Measurements from ENCODE around the gene LRRN3.

LRRN3 gene

GRCh38 chr7:111085356-111085755, 5.6 kb upstream of the LRRN3 start:
- Histone ChIP-seq H2BK5ac (ENCODE audit: low read length) (no peak overlapping the region), H4K91ac (ENCODE audit: low read depth, low read length, poor library complexity) (no peak overlapping the region), H3K9me3 (replicated peaks in 1 of 2; ENCODE audit: control insufficient read depth in 2 of 2, insufficient read depth in 1 of 2, low read depth in 1 of 2, low read length in 2 of 2) (no peaks in the 10 kb centered on the region), H2BK12ac (ENCODE audit: low read length) (no peak overlapping the region), H2AK5ac (ENCODE audit: low read depth, low read length) (no peak overlapping the region), H2BK120ac (ENCODE audit: low read depth, low read length) (no peak overlapping the region), H3K9ac (ENCODE audit: low read depth, low read length, poor library complexity) (no peak overlapping the region), H3K36me3 (replicated peaks in 1 of 2; ENCODE audit: control insufficient read depth in 2 of 2, insufficient read depth in 2 of 2, low read length in 2 of 2) (no peaks in the 10 kb centered on the region), H3K14ac (ENCODE audit: low read length) (no peak overlapping the region), H3K27me3 (ENCODE audit: control insufficient read depth in 3 of 3, insufficient read depth in 3 of 3, low read depth in 1 of 3, low read length in 3 of 3) (no peaks in the 10 kb centered on the region), H3K4me2 (ENCODE audit: insufficient read depth, low read length, poor library complexity, severe bottlenecking) (no peak overlapping the region), H3K4me1 (ENCODE audit: control insufficient read depth in 2 of 2, insufficient read depth in 1 of 2, low read depth in 1 of 2, low read length in 2 of 2) (peaks cover 4 to 20% of the 10 kb centered on the region in 2 donors), H3K79me1 (ENCODE audit: low read depth, low read length) (no peaks in the 10 kb centered on the region), H3K23ac (ENCODE audit: low read depth, low read length, poor library complexity) (no peak overlapping the region), H3K4ac (ENCODE audit: low read length) (no peak overlapping the region), H2AFZ (ENCODE audit: low read length) (no peak overlapping the region), H3K4me3 (ENCODE audit: low read length in 2 of 2) (no peak overlapping the region), H2BK15ac (ENCODE audit: low read length) (no peak overlapping the region), H3K27ac (replicated peaks; ENCODE audit: low read length) (no peak overlapping the region), H4K8ac (ENCODE audit: low read depth, low read length) (no peak overlapping the region), H3K18ac (ENCODE audit: low read length) (no peak overlapping the region)
- WGBS, 2 donors (ENCODE audit: extremely low coverage in 2 of 2, insufficient read length in 2 of 2, insufficient replicate concordance in 1 of 2): no CpG with 5 or more reads among the region's 3 CpGs
- DNase-seq (ENCODE audit: low spot score): no peak

GRCh38 chr7:111086532-111086931, 4.4 kb upstream of the LRRN3 start:
- Histone ChIP-seq H2AK5ac (ENCODE audit: low read depth, low read length) (no peak overlapping the region), H2AFZ (ENCODE audit: low read length) (no peak overlapping the region), H3K4me3 (ENCODE audit: low read length in 2 of 2) (no peak overlapping the region), H3K27me3 (ENCODE audit: control insufficient read depth in 3 of 3, insufficient read depth in 3 of 3, low read depth in 1 of 3, low read length in 3 of 3) (no peaks in the 10 kb centered on the region), H3K27ac (replicated peaks; ENCODE audit: low read length) (no peak overlapping the region), H3K4ac (ENCODE audit: low read length) (no peak overlapping the region), H3K14ac (ENCODE audit: low read length) (no peak overlapping the region), H3K9ac (ENCODE audit: low read depth, low read length, poor library complexity) (no peak overlapping the region), H2BK5ac (ENCODE audit: low read length) (no peak overlapping the region), H3K18ac (ENCODE audit: low read length) (no peak overlapping the region), H3K79me1 (ENCODE audit: low read depth, low read length) (no peaks in the 10 kb centered on the region), H4K91ac (ENCODE audit: low read depth, low read length, poor library complexity) (no peak overlapping the region), H2BK120ac (ENCODE audit: low read depth, low read length) (no peak overlapping the region), H3K4me1 (ENCODE audit: control insufficient read depth in 2 of 2, insufficient read depth in 1 of 2, low read depth in 1 of 2, low read length in 2 of 2) (peaks cover 5 to 16% of the 10 kb centered on the region in 2 donors), H4K8ac (ENCODE audit: low read depth, low read length) (no peak overlapping the region), H2BK12ac (ENCODE audit: low read length) (no peak overlapping the region), H3K4me2 (ENCODE audit: insufficient read depth, low read length, poor library complexity, severe bottlenecking) (no peak overlapping the region), H2BK15ac (ENCODE audit: low read length) (no peak overlapping the region), H3K23ac (ENCODE audit: low read depth, low read length, poor library complexity) (no peak overlapping the region), H3K36me3 (replicated peaks in 1 of 2; ENCODE audit: control insufficient read depth in 2 of 2, insufficient read depth in 2 of 2, low read length in 2 of 2) (no peaks in the 10 kb centered on the region), H3K9me3 (replicated peaks in 1 of 2; ENCODE audit: control insufficient read depth in 2 of 2, insufficient read depth in 1 of 2, low read depth in 1 of 2, low read length in 2 of 2) (no peaks in the 10 kb centered on the region)
- DNase-seq (ENCODE audit: low spot score): no peak
- no CpG with 5 or more reads among the region's 2 CpGs for WGBS, 2 donors (ENCODE audit: extremely low coverage in 2 of 2, insufficient read length in 2 of 2, insufficient replicate concordance in 1 of 2)

- no peak overlapping the region for H2AFZ ChIP-seq (ENCODE audit: low read length)
- no peak overlapping the region for H2BK12ac ChIP-seq (ENCODE audit: low read length)
- no peak overlapping the region for H3K27ac ChIP-seq (replicated peaks; ENCODE audit: low read length)
- H3K4me1 ChIP-seq (ENCODE audit: control insufficient read depth in 2 of 2, insufficient read depth in 1 of 2, low read depth in 1 of 2, low read length in 2 of 2): peaks cover 5% of the 10 kb centered on the region in 2 donors
- H2BK5ac ChIP-seq (ENCODE audit: low read length): no peak overlapping the region
- no peaks in the 10 kb centered on the region for H3K27me3 ChIP-seq (ENCODE audit: control insufficient read depth in 3 of 3, insufficient read depth in 3 of 3, low read depth in 1 of 3, low read length in 3 of 3)
- no peak overlapping the region for H4K91ac ChIP-seq (ENCODE audit: low read depth, low read length, poor library complexity)
- no peaks in the 10 kb centered on the region for H3K79me1 ChIP-seq (ENCODE audit: low read depth, low read length)
- H4K8ac ChIP-seq (ENCODE audit: low read depth, low read length): no peak overlapping the region
- H3K9ac ChIP-seq (ENCODE audit: low read depth, low read length, poor library complexity): no peak overlapping the region
- H2BK120ac ChIP-seq (ENCODE audit: low read depth, low read length): no peak overlapping the region
- no CpG with 5 or more reads among the region's 1 CpG for WGBS, 2 donors (ENCODE audit: extremely low coverage in 2 of 2, insufficient read length in 2 of 2, insufficient replicate concordance in 1 of 2)
- no peak overlapping the region for H3K14ac ChIP-seq (ENCODE audit: low read length)
- H3K4me2 ChIP-seq (ENCODE audit: insufficient read depth, low read length, poor library complexity, severe bottlenecking): no peak overlapping the region
- no peaks in the 10 kb centered on the region for H3K36me3 ChIP-seq (replicated peaks in 1 of 2; ENCODE audit: control insufficient read depth in 2 of 2, insufficient read depth in 2 of 2, low read length in 2 of 2)
- no peak overlapping the region for H3K4me3 ChIP-seq (ENCODE audit: low read length in 2 of 2)
- H3K18ac ChIP-seq (ENCODE audit: low read length): no peak overlapping the region
- no peak overlapping the region for H3K4ac ChIP-seq (ENCODE audit: low read length)
- H2BK15ac ChIP-seq (ENCODE audit: low read length): no peak overlapping the region
- no peak for DNase-seq (ENCODE audit: low spot score)
- H3K9me3 ChIP-seq (replicated peaks in 1 of 2; ENCODE audit: control insufficient read depth in 2 of 2, insufficient read depth in 1 of 2, low read depth in 1 of 2, low read length in 2 of 2): no peaks in the 10 kb centered on the region
- no peak overlapping the region for H2AK5ac ChIP-seq (ENCODE audit: low read depth, low read length)
- H3K23ac ChIP-seq (ENCODE audit: low read depth, low read length, poor library complexity): no peak overlapping the region
Observed at GRCh38 chr7:111088328-111088727, 2.6 kb upstream of the LRRN3 start.

- Histone ChIP-seq H2AFZ (ENCODE audit: low read length) (no peak overlapping the region), H3K14ac (ENCODE audit: low read length) (no peak overlapping the region), H2BK15ac (ENCODE audit: low read length) (no peak overlapping the region), H3K4ac (ENCODE audit: low read length) (no peak overlapping the region), H3K27ac (replicated peaks; ENCODE audit: low read length) (no peak overlapping the region), H2AK5ac (ENCODE audit: low read depth, low read length) (no peak overlapping the region), H3K79me1 (ENCODE audit: low read depth, low read length) (no peaks in the 10 kb centered on the region), H3K4me2 (ENCODE audit: insufficient read depth, low read length, poor library complexity, severe bottlenecking) (no peak overlapping the region), H2BK120ac (ENCODE audit: low read depth, low read length) (no peak overlapping the region), H3K9ac (ENCODE audit: low read depth, low read length, poor library complexity) (no peak overlapping the region), H3K4me3 (ENCODE audit: low read length in 2 of 2) (no peak overlapping the region), H4K8ac (ENCODE audit: low read depth, low read length) (no peak overlapping the region), H3K27me3 (ENCODE audit: control insufficient read depth in 3 of 3, insufficient read depth in 3 of 3, low read depth in 1 of 3, low read length in 3 of 3) (no peaks in the 10 kb centered on the region), H2BK12ac (ENCODE audit: low read length) (no peak overlapping the region), H3K4me1 (ENCODE audit: control insufficient read depth in 2 of 2, insufficient read depth in 1 of 2, low read depth in 1 of 2, low read length in 2 of 2) (peaks cover 11 to 13% of the 10 kb centered on the region in 2 donors), H3K36me3 (replicated peaks in 1 of 2; ENCODE audit: control insufficient read depth in 2 of 2, insufficient read depth in 2 of 2, low read length in 2 of 2) (no peaks in the 10 kb centered on the region), H3K9me3 (replicated peaks in 1 of 2; ENCODE audit: control insufficient read depth in 2 of 2, insufficient read depth in 1 of 2, low read depth in 1 of 2, low read length in 2 of 2) (no peaks in the 10 kb centered on the region), H2BK5ac (ENCODE audit: low read length) (no peak overlapping the region), H3K18ac (ENCODE audit: low read length) (no peak overlapping the region), H4K91ac (ENCODE audit: low read depth, low read length, poor library complexity) (no peak overlapping the region), H3K23ac (ENCODE audit: low read depth, low read length, poor library complexity) (no peak overlapping the region)
- WGBS, 2 donors (ENCODE audit: extremely low coverage in 2 of 2, insufficient read length in 2 of 2, insufficient replicate concordance in 1 of 2): no CpG with 5 or more reads among the region's 1 CpG
- no peak for DNase-seq (ENCODE audit: low spot score)
Observed at GRCh38 chr7:111089822-111090426, 1.0 kb upstream of the LRRN3 start.
